Smooth muscle cell (in vitro differentiated cells): ENCODE data around the gene SHISA6. TPM values are rescaled to one million over a fixed set of nuclear protein-coding genes. Genes with fewer than 3 reads are reported as not detected.

ENCODE experiments used
- DNase-seq: peaks from one replicate; lab custom pipeline; 2025; ENCODE audit not compliant: unreplicated experiment; lab: John Stamatoyannopoulos, UW
- H2AFZ ChIP-seq: fragments of 200-600 bp; sonication (generic); 2 replicates; pipeline ENCODE4 v1.6.0; 2016; ENCODE audit warnings: antibody characterized with exemption, low read depth, mild to moderate bottlenecking
- H3F3A ChIP-seq: fragments of 200-600 bp; sonication (generic); 2 replicates; pipeline ENCODE4 v1.6.0; 2017; ENCODE audit warnings: antibody characterized with exemption, low read depth
- H3K27ac ChIP-seq: fragments of 200-600 bp; sonication (generic); 2 replicates; pipeline ENCODE4 v1.5.1; 2016; ENCODE audit warnings: low read depth, mild to moderate bottlenecking
- H3K27me3 ChIP-seq: fragments of 200-600 bp; sonication (generic); 2 replicates; pipeline ENCODE4 v1.6.1; 2016; ENCODE audit warnings: low read depth, mild to moderate bottlenecking
- H3K36me3 ChIP-seq: fragments of 200-600 bp; sonication (generic); 2 replicates; pipeline ENCODE4 v1.5.1; 2016; ENCODE audit warnings: low read depth
- H3K4me1 ChIP-seq: fragments of 200-600 bp; sonication (generic); 2 replicates; pipeline ENCODE4 v1.5.1; 2016; ENCODE audit warnings: low read depth
- H3K4me2 ChIP-seq: fragments of 200-600 bp; sonication (generic); 2 replicates; pipeline ENCODE4 v1.6.0; 2016; ENCODE audit warnings: mild to moderate bottlenecking
- H3K4me3 ChIP-seq: fragments of 200-600 bp; sonication (generic); 2 replicates; pipeline ENCODE4 v1.5.1; 2016; ENCODE audit warnings: mild to moderate bottlenecking
- H3K79me2 ChIP-seq: fragments of 200-600 bp; sonication (generic); 2 replicates; pipeline ENCODE4 v1.6.0; 2016; ENCODE audit warnings: low read depth, mild to moderate bottlenecking
- H3K9ac ChIP-seq: fragments of 200-600 bp; sonication (generic); 2 replicates; pipeline ENCODE4 v1.6.0; 2016; ENCODE audit warnings: low read depth
- H3K9me3 ChIP-seq: fragments of 200-600 bp; sonication (generic); replicated peaks from 2 replicates; pipeline ENCODE4 v1.5.1; 2016; ENCODE audit warnings: low read depth
- H4K20me1 ChIP-seq: fragments of 200-600 bp; sonication (generic); 2 replicates; pipeline ENCODE4 v1.6.0; 2016; ENCODE audit warnings: low read depth
- WGBS: methylation state at CpG from one replicate; pipeline ENCODE4 v1.1.7; 2016; ENCODE audit warnings: low lambda C conversion rate; 5-methylcytosine and 5-hydroxymethylcytosine counted together
- polyA plus RNA-seq: library from polyadenylated mRNA; unstranded; fragments of >200 nt; fragmentation: Nextera tagmentation; extraction: Ambion mirVana; gene quantifications from 2 replicates; pipeline ENCODE4 v1.2.1, GENCODE V29; 2016
- total RNA-seq: library from RNA; depleted of rRNA; stranded (reverse); fragments of >200 nt; gene quantifications from 2 replicates; pipeline ENCODE4 v1.2.3, GENCODE V29; 2014
- TF ChIP-seq, protein P1 (sequence below): fragments of 200-600 bp; sonication (generic); IDR thresholded peaks from 2 replicates; pipeline ENCODE4 v1.5.1; 2017; ENCODE audit warnings: borderline replicate concordance, mild to moderate bottlenecking, antibody characterized with exemption; ENCODE audit not compliant: insufficient read depth, poor library complexity, severe bottlenecking

SHISA6 gene
- total and polyA plus RNA-seq, 2 experiments from 2014 or later = 0.04 to 0.35 TPM

DNA sequence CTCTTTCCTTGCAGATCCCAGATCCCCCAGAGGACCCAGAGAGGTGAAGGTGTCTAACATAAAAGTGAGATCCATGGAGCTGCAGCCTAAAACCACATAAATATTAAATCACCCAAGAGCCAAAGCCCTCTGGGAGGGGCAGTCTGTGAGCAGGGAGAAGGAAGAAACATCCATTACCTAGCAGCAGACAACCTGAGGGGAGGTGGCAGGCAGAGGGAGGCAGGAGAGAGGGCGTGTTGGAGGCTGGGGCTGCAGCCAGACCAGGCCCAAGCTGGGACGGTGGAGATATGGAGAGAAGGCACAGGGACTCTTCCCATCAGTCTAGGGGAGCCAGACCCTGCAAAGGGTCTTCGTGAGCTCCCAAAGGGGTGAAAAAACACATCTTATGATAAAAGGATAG, 101.1 kb downstream of the SHISA6 start:
- H3K27me3 ChIP-seq = no peaks in the 10 kb centered on the region
- H3F3A ChIP-seq = no peaks in the 10 kb centered on the region
- no peak overlapping the region for H2AFZ ChIP-seq
- 83% methylated on average over 3 of the region's 3 CpGs for WGBS
- no peak overlapping the region for H3K4me2 ChIP-seq
- no peak for DNase-seq
- H4K20me1 ChIP-seq = no peaks in the 10 kb centered on the region
- no peak overlapping the region for H3K9ac ChIP-seq
- H3K79me2 ChIP-seq = no peaks in the 10 kb centered on the region
- no peak overlapping the region for H3K4me3 ChIP-seq
- no peak overlapping the region for H3K27ac ChIP-seq
- H3K9me3 ChIP-seq = no peaks in the 10 kb centered on the region
- H3K36me3 ChIP-seq = no peaks in the 10 kb centered on the region
- TF ChIP-seq, protein P1, sequence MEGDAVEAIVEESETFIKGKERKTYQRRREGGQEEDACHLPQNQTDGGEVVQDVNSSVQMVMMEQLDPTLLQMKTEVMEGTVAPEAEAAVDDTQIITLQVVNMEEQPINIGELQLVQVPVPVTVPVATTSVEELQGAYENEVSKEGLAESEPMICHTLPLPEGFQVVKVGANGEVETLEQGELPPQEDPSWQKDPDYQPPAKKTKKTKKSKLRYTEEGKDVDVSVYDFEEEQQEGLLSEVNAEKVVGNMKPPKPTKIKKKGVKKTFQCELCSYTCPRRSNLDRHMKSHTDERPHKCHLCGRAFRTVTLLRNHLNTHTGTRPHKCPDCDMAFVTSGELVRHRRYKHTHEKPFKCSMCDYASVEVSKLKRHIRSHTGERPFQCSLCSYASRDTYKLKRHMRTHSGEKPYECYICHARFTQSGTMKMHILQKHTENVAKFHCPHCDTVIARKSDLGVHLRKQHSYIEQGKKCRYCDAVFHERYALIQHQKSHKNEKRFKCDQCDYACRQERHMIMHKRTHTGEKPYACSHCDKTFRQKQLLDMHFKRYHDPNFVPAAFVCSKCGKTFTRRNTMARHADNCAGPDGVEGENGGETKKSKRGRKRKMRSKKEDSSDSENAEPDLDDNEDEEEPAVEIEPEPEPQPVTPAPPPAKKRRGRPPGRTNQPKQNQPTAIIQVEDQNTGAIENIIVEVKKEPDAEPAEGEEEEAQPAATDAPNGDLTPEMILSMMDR = no peak
- no peaks in the 10 kb centered on the region for H3K4me1 ChIP-seq

DNA sequence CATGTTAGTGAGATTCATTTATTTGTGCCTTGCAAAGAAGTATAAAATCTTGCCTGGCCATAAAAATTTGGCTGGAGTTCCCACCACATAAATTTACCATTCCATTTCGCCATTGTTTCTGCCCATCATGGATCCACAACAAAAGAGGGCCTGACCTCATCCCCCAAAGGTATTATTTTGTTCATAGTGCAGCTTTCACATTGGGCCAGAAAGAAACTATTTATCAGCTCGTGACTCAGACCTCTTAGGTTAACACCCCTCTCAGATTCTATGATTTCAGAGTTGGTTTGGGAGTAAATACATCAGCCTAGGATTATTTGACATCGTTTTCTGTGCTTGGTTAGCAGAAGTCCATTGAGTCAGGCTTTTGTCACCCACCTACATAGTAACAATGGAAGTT, 108.1 kb downstream of the SHISA6 start:
- Histone ChIP-seq H3K9ac (no peak overlapping the region), H3K4me2 (no peak overlapping the region), H3K27me3 (no peaks in the 10 kb centered on the region), H3K9me3 (no peaks in the 10 kb centered on the region), H2AFZ (no peak overlapping the region), H3K79me2 (no peaks in the 10 kb centered on the region), H3K4me3 (no peak overlapping the region), H3K27ac (no peak overlapping the region), H4K20me1 (no peaks in the 10 kb centered on the region), H3F3A (no peaks in the 10 kb centered on the region), H3K4me1 (no peaks in the 10 kb centered on the region), H3K36me3 (no peaks in the 10 kb centered on the region)
- TF ChIP-seq, protein P1 = no peak
- 52% methylated on average over 3 of the region's 3 CpGs for WGBS
- DNase-seq = no peak

DNA sequence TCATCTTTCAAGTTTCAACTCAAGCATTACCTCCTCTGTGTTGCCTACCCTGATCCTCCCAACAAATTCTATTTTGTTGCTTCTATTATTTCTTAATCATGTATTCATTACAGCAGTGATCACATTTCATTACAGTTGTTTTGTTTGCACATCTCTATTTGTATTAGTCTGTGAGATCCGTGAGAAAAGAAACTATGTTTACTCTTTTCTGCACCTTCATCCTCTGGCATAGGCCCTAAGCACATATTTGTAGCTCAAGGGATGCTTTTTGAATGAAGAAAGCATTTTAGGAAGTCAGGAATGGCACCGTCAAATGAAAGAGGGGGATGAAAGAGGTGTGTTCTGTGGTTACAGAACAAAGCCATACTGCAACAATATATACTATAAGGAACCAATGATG, 110.5 kb downstream of the SHISA6 start:
- Histone ChIP-seq H3K36me3 (no peaks in the 10 kb centered on the region), H2AFZ (no peak overlapping the region), H3K4me2 (no peak overlapping the region), H3F3A (no peaks in the 10 kb centered on the region), H3K4me3 (no peak overlapping the region), H3K27ac (no peak overlapping the region), H3K79me2 (no peaks in the 10 kb centered on the region), H3K27me3 (no peaks in the 10 kb centered on the region), H3K9me3 (no peaks in the 10 kb centered on the region), H3K4me1 (no peaks in the 10 kb centered on the region), H4K20me1 (no peaks in the 10 kb centered on the region), H3K9ac (no peak overlapping the region)
- no peak for DNase-seq
- TF ChIP-seq, protein P1 = no peak
- 92% methylated on average over 2 of the region's 2 CpGs for WGBS

DNA sequence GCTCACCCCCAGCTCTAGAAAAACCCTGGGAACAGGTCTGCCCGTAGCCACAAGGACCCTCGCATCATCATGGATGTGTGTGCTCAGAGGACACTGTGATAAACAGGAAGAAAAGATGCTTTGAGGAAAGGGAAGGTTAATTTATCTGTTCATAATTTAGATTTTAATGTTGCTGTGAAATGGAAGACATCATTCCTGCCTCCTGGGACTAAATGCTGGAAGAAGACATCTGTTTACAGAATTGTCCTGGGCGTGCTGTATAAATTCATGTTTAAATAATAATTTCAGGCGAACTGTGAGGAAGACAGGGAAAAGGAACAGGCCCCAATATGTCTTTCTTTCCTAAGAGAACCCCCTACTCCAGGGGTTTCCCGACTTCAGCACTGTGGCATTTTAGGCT, 112.6 kb downstream of the SHISA6 start:
- DNase-seq = no peak
- H3K9ac ChIP-seq = no peak overlapping the region
- no peaks in the 10 kb centered on the region for H4K20me1 ChIP-seq
- H3K9me3 ChIP-seq = no peaks in the 10 kb centered on the region
- no peaks in the 10 kb centered on the region for H3K36me3 ChIP-seq
- H3F3A ChIP-seq = no peaks in the 10 kb centered on the region
- no peaks in the 10 kb centered on the region for H3K4me1 ChIP-seq
- H2AFZ ChIP-seq = no peak overlapping the region
- no peak overlapping the region for H3K4me2 ChIP-seq
- TF ChIP-seq, protein P1 = no peak
- no peaks in the 10 kb centered on the region for H3K27me3 ChIP-seq
- no peak overlapping the region for H3K4me3 ChIP-seq
- WGBS = 86% methylated on average over 5 of the region's 5 CpGs
- H3K27ac ChIP-seq = no peak overlapping the region
- no peaks in the 10 kb centered on the region for H3K79me2 ChIP-seq
